ENCODE data around the gene CYP8B1. TPM values are rescaled to one million over a fixed set of nuclear protein-coding genes. Genes with fewer than 3 reads are reported as not detected.

The CYP8B1 gene
- total RNA-seq, 1 experiment from 2014 or later, result not detected

DNA sequence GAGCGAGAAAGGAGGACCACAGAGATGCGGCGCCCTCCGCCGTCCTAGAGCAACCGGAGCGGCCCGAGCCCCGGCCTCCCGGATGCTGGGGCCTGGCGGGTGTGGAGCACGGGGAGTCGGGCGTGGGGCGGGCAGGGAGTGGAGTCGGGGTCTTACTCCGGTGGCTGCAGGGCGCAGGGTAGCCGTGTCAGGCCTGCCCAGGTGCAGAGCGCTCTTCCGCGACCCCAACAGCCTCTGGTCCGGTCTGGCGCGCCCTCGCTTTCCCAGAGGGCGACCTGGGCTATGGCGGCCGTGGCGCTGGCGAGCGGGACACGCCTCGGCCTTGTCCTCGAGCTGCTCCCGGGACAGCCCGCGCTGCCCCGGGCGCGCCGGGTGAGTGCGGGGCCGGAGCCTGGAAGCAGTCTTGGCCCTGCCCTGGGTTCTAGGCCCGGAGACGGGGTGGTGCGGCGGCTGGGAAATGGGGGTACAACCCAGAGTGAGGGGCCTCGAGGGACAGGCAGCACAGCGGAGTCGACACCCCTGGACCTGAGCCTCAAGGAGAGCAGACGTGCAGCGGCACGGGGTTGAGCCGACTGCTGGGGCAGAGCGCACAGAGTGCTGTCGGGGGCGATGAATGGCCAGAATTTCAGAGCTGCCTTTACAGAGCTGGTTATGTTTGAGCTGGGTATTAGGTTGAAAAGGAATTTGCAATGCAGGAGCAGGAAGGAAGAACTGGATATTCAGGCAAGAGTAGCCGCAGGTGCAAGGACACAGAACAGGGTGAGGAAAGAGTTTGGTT is 30.6 kb upstream of the CYP8B1 start, which contains the start of gene ZNF662:
Gene ZNF662 (plus strand): TSS at position 73 of the 778 bp plus-strand sequence. CDS start 1,973 bp downstream, outside the sequence.
- TF ChIP-seq, protein P1, sequence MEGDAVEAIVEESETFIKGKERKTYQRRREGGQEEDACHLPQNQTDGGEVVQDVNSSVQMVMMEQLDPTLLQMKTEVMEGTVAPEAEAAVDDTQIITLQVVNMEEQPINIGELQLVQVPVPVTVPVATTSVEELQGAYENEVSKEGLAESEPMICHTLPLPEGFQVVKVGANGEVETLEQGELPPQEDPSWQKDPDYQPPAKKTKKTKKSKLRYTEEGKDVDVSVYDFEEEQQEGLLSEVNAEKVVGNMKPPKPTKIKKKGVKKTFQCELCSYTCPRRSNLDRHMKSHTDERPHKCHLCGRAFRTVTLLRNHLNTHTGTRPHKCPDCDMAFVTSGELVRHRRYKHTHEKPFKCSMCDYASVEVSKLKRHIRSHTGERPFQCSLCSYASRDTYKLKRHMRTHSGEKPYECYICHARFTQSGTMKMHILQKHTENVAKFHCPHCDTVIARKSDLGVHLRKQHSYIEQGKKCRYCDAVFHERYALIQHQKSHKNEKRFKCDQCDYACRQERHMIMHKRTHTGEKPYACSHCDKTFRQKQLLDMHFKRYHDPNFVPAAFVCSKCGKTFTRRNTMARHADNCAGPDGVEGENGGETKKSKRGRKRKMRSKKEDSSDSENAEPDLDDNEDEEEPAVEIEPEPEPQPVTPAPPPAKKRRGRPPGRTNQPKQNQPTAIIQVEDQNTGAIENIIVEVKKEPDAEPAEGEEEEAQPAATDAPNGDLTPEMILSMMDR (conservative IDR thresholded peaks at IDR 0.05), result no peak
- TF ChIP-seq EZH2 (IDR thresholded peaks at IDR 0.05; ENCODE audit: low read depth), result no peak
- peak; percentile 43 to 53 for DNase-seq
- H3K9me3 ChIP-seq (ENCODE audit: insufficient read depth, low read depth), result no peaks in the 10 kb centered on the region; the same call in 1 of the 2 replicates
- intact Hi-C loops (cut with micrococcal nuclease; ENCODE audit: unreplicated experiment), result no loop called here
- H4K20me1 ChIP-seq (ENCODE audit: insufficient read depth), result no peaks in the 10 kb centered on the region
- H2AFZ ChIP-seq, result no peak within 1 kb of the TSS; the same call in 1 of the 2 replicates
- H3K4me1 ChIP-seq (replicated peaks; ENCODE audit: insufficient read depth), result peaks cover 13% of the 10 kb centered on the region
- no peaks in the 10 kb centered on the region for H3K9me2 ChIP-seq (ENCODE audit: insufficient read depth)
- no peaks in the 10 kb centered on the region for H3K27me3 ChIP-seq (ENCODE audit: insufficient read depth, low read depth)
- H3F3A ChIP-seq (ENCODE audit: insufficient read depth, low read depth), result peaks cover 8% of the 10 kb centered on the region; the same call in 1 of the 2 replicates
- H3K4me2 ChIP-seq, result peak within 1 kb of the TSS; percentile 60
- no peaks in the 10 kb centered on the region for H3K36me3 ChIP-seq (ENCODE audit: low read depth)
- CTCF ChIA-PET, result no interaction called here
- POLR2A ChIA-PET (ENCODE audit: unreplicated experiment), result no interaction called here
- no peak within 1 kb of the TSS for H3K27ac ChIP-seq
- H3K79me2 ChIP-seq (ENCODE audit: low read depth), result no peaks in the 10 kb centered on the region
- BruUV-seq (replicated peaks), result TSS peak; percentile 28
- peak within 1 kb of the TSS; percentile 48; the same call in 1 of the 2 replicates for H3K4me3 ChIP-seq

DNA sequence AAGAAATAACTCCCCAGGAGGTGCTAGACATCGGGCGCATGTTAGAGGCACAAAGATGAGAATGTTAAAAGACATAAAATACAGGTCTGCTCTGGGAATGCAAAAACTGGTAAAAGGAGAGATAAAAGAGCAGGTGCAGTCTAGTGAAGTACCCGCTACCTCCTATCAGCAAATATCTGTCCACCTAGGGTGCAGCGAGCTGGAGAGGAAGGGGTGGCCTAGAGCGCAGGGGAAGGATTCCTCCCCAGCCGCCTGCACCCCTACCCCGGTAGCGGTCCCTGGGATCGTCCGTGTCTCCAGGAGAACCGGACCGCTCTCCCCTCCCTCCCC is 30.0 kb upstream of the CYP8B1 start:
- H4K20me1 ChIP-seq (ENCODE audit: insufficient read depth), result no peaks in the 10 kb centered on the region
- POLR2A ChIA-PET (ENCODE audit: unreplicated experiment), result no interaction called here
- H3K9me2 ChIP-seq (ENCODE audit: insufficient read depth), result no peaks in the 10 kb centered on the region
- no peak for DNase-seq
- BruUV-seq (replicated peaks), result no TSS peak
- no peaks in the 10 kb centered on the region for H3K79me2 ChIP-seq (ENCODE audit: low read depth)
- peaks cover 19% of the 10 kb centered on the region for H3K4me1 ChIP-seq (replicated peaks; ENCODE audit: insufficient read depth)
- intact Hi-C loops (cut with micrococcal nuclease; ENCODE audit: unreplicated experiment), result no loop called here
- no peak overlapping the region for H2AFZ ChIP-seq
- CTCF ChIA-PET, result no interaction called here
- H3K4me2 ChIP-seq, result peak overlapping the region; percentile 60
- no peak overlapping the region for H3K27ac ChIP-seq
- no peaks in the 10 kb centered on the region; the same call in 1 of the 2 replicates for H3K9me3 ChIP-seq (ENCODE audit: insufficient read depth, low read depth)
- TF ChIP-seq, protein P1 (conservative IDR thresholded peaks at IDR 0.05), result no peak
- no peak for TF ChIP-seq EZH2 (IDR thresholded peaks at IDR 0.05; ENCODE audit: low read depth)
- H3K4me3 ChIP-seq, result peak overlapping the region; percentile 48; the same call in 1 of the 2 replicates
- no peaks in the 10 kb centered on the region for H3K27me3 ChIP-seq (ENCODE audit: insufficient read depth, low read depth)
- peaks cover 13% of the 10 kb centered on the region; the same call in 1 of the 2 replicates for H3F3A ChIP-seq (ENCODE audit: insufficient read depth, low read depth)
- no peaks in the 10 kb centered on the region for H3K36me3 ChIP-seq (ENCODE audit: low read depth)

DNA sequence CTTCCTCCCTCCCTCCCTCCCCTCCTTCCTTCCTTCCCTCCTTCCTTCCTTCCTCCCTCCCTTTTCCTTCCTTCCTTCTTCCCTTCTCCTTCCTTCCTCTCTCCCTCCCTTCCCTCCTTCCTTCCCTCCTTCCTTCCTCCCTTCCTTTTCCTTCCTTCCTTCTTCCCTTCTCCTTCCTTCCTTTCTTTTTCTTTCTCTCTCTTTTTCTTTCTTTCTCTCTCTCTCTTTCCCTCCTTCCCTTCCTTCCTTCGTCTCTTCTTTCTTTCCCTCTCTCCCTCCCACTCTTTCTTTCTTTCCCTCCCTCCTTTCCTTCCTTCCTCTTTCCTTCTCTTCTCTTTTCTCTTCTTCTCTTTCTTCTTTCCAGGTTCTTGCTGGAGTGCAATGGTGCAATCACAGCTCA is 28.4 kb upstream of the CYP8B1 start:
- Histone ChIP-seq H3K4me2 (no peak overlapping the region), H3K27me3 (ENCODE audit: insufficient read depth, low read depth) (no peaks in the 10 kb centered on the region), H3F3A (ENCODE audit: insufficient read depth, low read depth) (peaks cover 25% of the 10 kb centered on the region; the same call in 1 of the 2 replicates), H3K4me3 (no peak overlapping the region), H2AFZ (no peak overlapping the region), H3K9me3 (ENCODE audit: insufficient read depth, low read depth) (no peaks in the 10 kb centered on the region), H3K36me3 (ENCODE audit: low read depth) (no peaks in the 10 kb centered on the region), H4K20me1 (ENCODE audit: insufficient read depth) (no peaks in the 10 kb centered on the region), H3K4me1 (replicated peaks; ENCODE audit: insufficient read depth) (peaks cover 35% of the 10 kb centered on the region), H3K79me2 (ENCODE audit: low read depth) (no peaks in the 10 kb centered on the region), H3K9me2 (ENCODE audit: insufficient read depth) (no peaks in the 10 kb centered on the region), H3K27ac (no peak overlapping the region)
- ChIA-PET CTCF (no interaction called here), POLR2A (ENCODE audit: unreplicated experiment) (no interaction called here)
- no peak for DNase-seq
- intact Hi-C loops (cut with micrococcal nuclease; ENCODE audit: unreplicated experiment), result no loop called here
- no TSS peak for BruUV-seq (replicated peaks)
- TF ChIP-seq, protein P1 (conservative IDR thresholded peaks at IDR 0.05), result no peak
- TF ChIP-seq EZH2 (IDR thresholded peaks at IDR 0.05; ENCODE audit: low read depth), result no peak

Data from PC-9 (cell line).